Ovary (tissue), 3 donors: Measurements from ENCODE around the gene R3HDM2.

Experiments
- EP300 ChIP-seq: sonication (generic); formaldehyde crosslinking; IDR thresholded peaks from one replicate; pipeline ENCODE4 v1.6.1; 2017; ENCODE audit warnings: antibody characterized with exemption
- POLR2A ChIP-seq: fragments of 450-650 bp; IDR thresholded peaks from one replicate; pipeline ENCODE4 v1.6.1; 2017; ENCODE audit warnings: antibody characterized with exemption, mild to moderate bottlenecking, moderate library complexity
- TF ChIP-seq, protein P1 (sequence below), 3 donors: fragments of 450-650 bp in 2 of 3; fragments of 200-600 bp in 1 of 3; IDR thresholded peaks; one replicate each; pipeline versions ENCODE4 v1.5.1 to v1.8.0; 2016 to 2022; ENCODE audit warnings: antibody characterized with exemption in 3 of 3, mild to moderate bottlenecking in 1 of 3
- donor health status: DM: no; HTN: no; CAD: no.

DNA sequence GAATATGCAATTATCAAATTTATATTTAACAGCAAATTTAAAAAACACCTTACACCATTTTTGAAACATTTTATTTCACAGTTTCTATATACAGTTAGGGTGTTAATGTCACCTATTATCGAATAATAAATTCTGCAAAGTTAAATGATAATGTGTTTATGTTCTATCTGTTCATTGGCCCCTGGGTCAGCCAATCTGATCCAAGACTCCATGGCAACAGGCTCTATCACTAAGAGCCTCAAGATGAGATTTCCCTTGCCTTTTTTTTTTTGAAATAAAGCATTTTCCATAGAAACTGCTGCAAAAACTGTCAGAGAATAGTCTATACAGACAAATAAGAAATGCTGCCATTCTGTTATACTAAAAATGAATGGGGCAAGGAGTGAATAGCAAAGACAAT, 96.6 kb downstream of the R3HDM2 start:
- TF ChIP-seq, protein P1, sequence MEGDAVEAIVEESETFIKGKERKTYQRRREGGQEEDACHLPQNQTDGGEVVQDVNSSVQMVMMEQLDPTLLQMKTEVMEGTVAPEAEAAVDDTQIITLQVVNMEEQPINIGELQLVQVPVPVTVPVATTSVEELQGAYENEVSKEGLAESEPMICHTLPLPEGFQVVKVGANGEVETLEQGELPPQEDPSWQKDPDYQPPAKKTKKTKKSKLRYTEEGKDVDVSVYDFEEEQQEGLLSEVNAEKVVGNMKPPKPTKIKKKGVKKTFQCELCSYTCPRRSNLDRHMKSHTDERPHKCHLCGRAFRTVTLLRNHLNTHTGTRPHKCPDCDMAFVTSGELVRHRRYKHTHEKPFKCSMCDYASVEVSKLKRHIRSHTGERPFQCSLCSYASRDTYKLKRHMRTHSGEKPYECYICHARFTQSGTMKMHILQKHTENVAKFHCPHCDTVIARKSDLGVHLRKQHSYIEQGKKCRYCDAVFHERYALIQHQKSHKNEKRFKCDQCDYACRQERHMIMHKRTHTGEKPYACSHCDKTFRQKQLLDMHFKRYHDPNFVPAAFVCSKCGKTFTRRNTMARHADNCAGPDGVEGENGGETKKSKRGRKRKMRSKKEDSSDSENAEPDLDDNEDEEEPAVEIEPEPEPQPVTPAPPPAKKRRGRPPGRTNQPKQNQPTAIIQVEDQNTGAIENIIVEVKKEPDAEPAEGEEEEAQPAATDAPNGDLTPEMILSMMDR (IDR thresholded peaks at IDR 0.05): no peak
- TF ChIP-seq POLR2A: no peak
- no peak for TF ChIP-seq EP300
